Measurements from ENCODE around the gene UCK1. TPM values are rescaled to one million over a fixed set of nuclear protein-coding genes. Genes with fewer than 3 reads are reported as not detected.

The UCK1 gene
- 10 to 100 TPM; 25.2 to 43.4 (median 27.4) TPM for total RNA-seq
- long read RNA-seq, donor 1, transcript UCK1-204 (7 exons, 2,167 nt), result major isoform, 74 of 139 reads
- long read RNA-seq, donor 1, partial matches to known transcripts, result 3 of 139 reads
- long read RNA-seq, donor 1, other reads (novel, unspliced or antisense), result 55 of 139 reads
- long read RNA-seq, donor 2, transcript UCK1-204 (7 exons, 2,167 nt), result major isoform, 8 of 11 reads
- long read RNA-seq, donor 2, partial matches to known transcripts, result 0 of 11 reads
- long read RNA-seq, donor 2, other reads (novel, unspliced or antisense), result 3 of 11 reads

GRCh38 chr9:131530920-131531832 lies at the start of gene UCK1:
TSS of gene UCK1 (minus strand) at chr9:131531263. CDS start at chr9:131531174, 89 bp downstream.
- Histone ChIP-seq H3K9me3 (no peaks in the 10 kb centered on the region), H3K4me3 (peak within 1 kb of the TSS; percentile 60), H3K4me1 (ENCODE audit: low read depth) (peaks cover 14% of the 10 kb centered on the region), H3K36me3 (ENCODE audit: low read depth) (no peaks in the 10 kb centered on the region)
- intact Hi-C loops (cut with DNase I, micrococcal nuclease), result no loop called here
- peak; percentile 98 for ATAC-seq
- TF ChIP-seq, protein P1, sequence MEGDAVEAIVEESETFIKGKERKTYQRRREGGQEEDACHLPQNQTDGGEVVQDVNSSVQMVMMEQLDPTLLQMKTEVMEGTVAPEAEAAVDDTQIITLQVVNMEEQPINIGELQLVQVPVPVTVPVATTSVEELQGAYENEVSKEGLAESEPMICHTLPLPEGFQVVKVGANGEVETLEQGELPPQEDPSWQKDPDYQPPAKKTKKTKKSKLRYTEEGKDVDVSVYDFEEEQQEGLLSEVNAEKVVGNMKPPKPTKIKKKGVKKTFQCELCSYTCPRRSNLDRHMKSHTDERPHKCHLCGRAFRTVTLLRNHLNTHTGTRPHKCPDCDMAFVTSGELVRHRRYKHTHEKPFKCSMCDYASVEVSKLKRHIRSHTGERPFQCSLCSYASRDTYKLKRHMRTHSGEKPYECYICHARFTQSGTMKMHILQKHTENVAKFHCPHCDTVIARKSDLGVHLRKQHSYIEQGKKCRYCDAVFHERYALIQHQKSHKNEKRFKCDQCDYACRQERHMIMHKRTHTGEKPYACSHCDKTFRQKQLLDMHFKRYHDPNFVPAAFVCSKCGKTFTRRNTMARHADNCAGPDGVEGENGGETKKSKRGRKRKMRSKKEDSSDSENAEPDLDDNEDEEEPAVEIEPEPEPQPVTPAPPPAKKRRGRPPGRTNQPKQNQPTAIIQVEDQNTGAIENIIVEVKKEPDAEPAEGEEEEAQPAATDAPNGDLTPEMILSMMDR (IDR thresholded peaks at IDR 0.05), result no peak
- peak; percentile 68 to 84 (median 82) for DNase-seq

DNA sequence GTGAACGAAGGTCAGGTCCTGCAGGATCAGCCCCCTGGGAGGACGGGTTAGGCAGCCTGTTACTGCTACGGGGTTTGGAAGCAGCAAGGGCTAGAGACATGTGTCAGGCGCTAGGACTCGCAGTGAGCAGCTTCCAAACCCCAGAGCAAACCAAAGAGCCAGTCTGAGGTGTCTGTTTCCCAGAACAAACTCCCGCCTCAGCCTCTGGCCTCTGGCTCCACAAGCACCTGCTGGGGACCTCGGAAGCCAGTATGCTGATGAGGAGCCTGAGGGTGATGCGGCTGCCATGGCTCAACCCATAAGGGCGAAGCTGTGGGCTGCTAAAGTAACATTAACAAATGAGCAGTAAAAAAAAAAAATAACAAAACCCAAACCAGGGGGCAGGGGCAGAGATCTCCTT lies 49.3 kb upstream of the UCK1 start:
- DNase-seq (no peak), ATAC-seq (no peak)
- TF ChIP-seq, protein P1 (IDR thresholded peaks at IDR 0.05), result no peak
- no peaks in the 10 kb centered on the region for H3K4me1 ChIP-seq (ENCODE audit: low read depth)
- H3K36me3 ChIP-seq (ENCODE audit: low read depth), result peaks cover 3% of the 10 kb centered on the region
- no peaks in the 10 kb centered on the region for H3K9me3 ChIP-seq
- intact Hi-C loops (cut with DNase I, micrococcal nuclease), result no loop called here
- no peak overlapping the region for H3K4me3 ChIP-seq

DNA sequence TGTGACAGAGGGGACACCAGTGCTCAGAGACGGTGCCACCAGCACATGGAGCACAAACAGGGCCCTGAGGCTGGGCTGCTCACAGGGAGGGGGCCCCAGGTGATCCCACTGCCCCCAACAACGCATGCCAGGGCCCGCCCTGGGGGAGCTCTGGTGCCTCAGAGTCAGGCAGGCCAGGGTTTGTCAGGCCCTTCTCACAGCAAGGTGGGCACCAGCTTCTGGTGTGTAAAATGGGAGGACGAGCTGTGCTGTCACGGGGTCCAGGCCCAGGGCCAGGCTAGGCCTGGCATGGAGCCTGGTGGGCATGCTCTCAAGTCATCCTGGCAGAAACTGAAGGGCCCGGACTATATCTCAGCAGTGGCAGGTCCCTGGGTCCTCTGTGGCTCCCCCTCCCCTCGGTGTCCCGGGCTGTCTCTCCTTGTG lies 48.7 kb upstream of the UCK1 start:
- H3K9me3 ChIP-seq, result no peaks in the 10 kb centered on the region
- intact Hi-C loops (cut with DNase I, micrococcal nuclease), result no loop called here
- H3K4me1 ChIP-seq (ENCODE audit: low read depth), result no peaks in the 10 kb centered on the region
- no peak for DNase-seq
- TF ChIP-seq, protein P1 (IDR thresholded peaks at IDR 0.05), result no peak
- no peak for ATAC-seq
- H3K4me3 ChIP-seq, result no peak overlapping the region
- H3K36me3 ChIP-seq (ENCODE audit: low read depth), result peaks cover 3% of the 10 kb centered on the region

GRCh38 chr9:131578731-131579504 lies 47.9 kb upstream of the UCK1 start:
- TF ChIP-seq, protein P1 (IDR thresholded peaks at IDR 0.05), result no peak
- no peak overlapping the region for H3K4me3 ChIP-seq
- H3K36me3 ChIP-seq (ENCODE audit: low read depth), result peaks cover 3% of the 10 kb centered on the region
- no peaks in the 10 kb centered on the region for H3K4me1 ChIP-seq (ENCODE audit: low read depth)
- intact Hi-C loops (cut with DNase I, micrococcal nuclease), result no loop called here
- ATAC-seq (peak; percentile 68), DNase-seq (no peak)
- H3K9me3 ChIP-seq, result no peaks in the 10 kb centered on the region

DNA sequence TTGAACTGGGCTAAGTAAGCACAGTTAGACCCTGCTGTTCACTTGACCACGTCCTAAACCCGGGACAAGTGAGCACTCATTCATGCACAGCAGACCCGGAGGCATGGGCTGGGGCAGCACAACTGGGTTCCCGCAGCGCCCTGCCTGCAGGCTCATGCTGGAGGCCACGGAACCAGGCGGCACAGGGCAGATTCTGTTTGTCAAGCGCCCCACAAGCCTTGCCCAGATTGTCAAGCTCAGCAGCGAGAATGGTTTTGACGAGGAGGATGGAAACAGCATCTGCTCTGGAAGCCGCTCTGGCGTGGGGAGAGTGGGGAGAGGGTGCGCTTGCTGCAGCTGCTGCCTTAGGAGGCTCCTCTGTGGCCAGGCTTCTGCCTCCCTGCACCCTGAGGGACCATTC lies 47.0 kb upstream of the UCK1 start:
- DNase-seq (no peak), ATAC-seq (no peak)
- peaks cover 3% of the 10 kb centered on the region for H3K36me3 ChIP-seq (ENCODE audit: low read depth)
- intact Hi-C loops (cut with DNase I, micrococcal nuclease), result no loop called here
- TF ChIP-seq, protein P1 (IDR thresholded peaks at IDR 0.05), result no peak
- H3K4me1 ChIP-seq (ENCODE audit: low read depth), result no peaks in the 10 kb centered on the region
- H3K9me3 ChIP-seq, result no peaks in the 10 kb centered on the region
- no peak overlapping the region for H3K4me3 ChIP-seq

Measured in mucosa of descending colon (tissue), 3 donors.